HuH-7 (cell line): ENCODE measurements around the gene NEU1.
A peak's percentile ranks its signal among the peaks of the same experiment; 100 is the strongest.

Source experiments
- DNase-seq: peaks from one replicate; pipeline ENCODE4 v3.0.0; 2011; ENCODE audit warnings: low spot score

Gene NEU1

DNA sequence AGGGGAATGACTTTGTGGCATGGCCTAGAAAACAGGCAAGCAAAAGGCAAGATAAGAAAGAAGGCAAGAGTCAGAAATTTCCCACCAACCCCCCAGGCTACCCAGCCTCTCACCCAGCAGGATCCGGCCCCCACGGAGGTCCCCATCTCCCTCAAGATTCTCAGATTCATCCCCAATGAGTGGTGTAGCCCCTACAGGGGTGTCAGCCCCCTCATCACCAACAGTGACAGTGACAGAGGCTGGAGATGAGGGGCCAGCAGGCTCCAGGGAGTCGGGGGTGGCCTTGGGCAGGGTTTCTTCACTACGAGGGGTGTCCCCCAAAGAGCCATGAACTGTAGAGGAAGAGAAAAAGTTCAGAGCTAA lies 33.9 kb upstream of the NEU1 start:
- DNase-seq, result no peak

DNA sequence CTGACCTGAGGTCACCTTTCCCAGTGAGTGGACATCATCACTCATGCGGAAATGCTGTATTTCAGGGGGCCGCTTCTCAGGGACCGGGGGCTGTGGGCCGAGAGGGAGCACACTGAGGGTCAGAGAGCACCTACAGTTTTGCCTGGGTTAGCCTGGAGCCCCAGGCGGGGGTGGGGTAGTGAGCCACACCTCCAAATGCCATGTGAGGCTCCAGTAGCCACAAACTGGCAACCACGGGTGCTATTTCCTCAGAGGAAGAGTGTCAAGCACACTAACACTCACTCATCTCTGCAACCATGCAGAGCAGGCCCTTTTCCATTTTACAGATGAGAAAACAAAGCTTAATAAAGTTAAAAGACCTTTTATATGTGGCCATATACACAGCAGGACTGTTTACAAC lies 30.2 kb upstream of the NEU1 start:
- DNase-seq, result no peak

DNA sequence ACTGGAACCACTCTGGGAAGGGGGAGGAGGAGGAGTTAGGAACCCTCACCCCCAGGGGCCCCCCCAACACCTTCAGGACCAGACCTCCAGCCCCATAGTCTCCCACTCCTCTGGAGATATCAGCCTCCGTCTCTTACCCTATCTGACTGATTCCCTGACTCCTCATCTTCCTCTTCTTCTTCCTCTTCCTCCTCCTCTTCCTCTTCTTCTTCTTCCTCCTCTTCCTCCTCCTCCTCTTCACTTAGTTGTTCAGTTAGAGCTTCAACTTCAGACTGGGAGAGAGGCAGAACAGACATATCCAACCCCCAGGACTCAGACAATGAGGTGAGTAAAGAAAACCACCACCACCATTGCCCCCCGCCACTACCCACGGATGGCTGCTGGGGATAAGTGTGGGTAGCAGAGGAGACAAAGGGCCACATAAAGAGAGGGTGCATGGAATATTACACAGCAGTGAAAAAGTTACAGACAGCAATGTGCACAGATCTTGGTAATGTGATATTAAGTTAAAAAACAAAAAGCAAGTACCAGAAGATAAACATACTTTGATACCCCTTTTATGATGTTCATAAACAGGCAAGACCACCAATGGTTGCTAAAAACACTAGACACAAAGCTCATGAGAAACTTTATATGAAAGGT lies 26.8 kb upstream of the NEU1 start:
- no peak for DNase-seq

DNA sequence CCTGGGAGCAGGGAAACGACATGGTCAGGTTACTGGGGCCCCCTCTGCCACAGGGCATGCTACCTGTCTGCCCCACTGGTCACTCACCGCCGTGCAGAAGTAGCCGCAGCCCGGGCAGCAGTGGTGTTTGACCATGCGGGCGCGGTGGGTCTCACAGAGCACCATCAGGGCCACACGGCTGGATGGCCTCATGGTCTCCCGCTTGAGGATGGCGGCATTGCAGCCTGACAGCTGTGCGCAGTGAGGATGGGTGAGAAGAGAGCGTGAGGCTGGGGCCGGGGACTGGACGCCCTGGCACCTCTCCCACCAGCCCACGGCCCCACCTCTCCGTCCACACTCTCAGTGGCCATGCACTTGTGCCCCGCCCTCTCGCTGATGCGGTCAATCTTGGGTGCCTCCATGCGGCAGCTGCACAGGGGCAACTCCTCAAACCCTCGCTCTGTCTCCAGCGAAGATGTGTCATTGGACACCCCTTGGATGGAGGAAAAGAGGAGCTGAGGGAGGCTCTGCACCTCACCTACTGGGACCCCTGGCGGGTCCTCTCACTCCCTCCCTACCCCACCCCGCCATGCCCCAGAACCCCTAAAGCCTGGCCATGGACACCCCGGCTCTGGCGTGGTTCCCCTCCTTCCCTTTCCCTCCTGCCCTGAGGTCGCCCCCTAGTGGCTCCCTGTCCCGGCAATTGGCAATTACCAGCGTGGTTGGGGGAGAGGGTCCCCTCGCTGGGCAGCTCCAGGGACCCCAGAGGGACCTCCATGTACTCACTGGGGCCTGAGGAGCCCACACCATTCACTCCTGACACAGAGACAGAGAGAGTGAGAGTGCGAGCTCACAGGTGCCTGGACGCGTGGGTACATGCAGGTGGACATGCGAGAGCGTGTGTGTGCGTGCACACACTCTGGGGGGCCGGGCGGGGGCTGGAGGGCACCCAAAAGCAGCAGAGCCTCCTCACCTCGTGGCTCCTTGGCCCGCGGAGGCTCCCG lies 25.9 kb upstream of the NEU1 start:
- DNase-seq, result peak; percentile 54

DNA sequence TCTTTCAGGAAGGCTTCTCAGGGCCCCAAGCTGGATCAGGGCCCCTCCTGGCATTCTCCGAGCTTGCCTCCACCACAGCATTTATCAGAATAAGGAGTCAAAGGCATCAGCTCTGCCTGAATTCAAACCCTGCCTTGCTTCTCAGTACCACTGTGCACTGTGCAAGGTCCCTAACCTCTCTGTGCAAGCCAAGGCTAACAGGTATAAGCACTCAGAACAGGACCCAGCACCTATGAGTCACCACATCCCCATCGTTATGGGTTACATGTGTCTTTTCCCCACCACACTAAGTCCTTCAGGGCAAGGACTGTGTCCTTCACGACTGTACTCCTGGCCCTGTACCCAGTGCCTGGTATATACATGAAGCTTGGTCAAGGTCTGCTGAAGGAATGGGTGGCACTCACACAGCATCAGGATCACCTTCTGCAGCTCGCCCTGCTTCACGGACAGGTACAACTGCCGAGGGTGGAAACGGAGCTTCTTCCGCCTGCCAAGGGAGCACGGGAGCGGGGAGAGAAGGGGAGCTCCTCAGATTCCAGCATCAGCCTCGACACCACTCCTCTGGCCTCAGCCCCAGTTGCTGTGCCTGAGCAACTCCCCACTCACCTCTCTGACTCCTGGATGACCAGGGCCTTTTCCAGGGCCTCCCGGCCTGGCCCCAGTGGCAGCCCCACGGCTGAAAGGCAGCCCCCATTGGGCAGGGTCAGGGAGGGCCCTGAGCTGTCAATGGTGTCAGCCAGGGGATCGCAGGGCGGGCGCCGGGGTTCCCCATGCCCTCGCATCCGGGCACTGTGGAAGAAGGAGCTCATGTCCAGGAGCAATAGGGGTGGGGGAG lies 24.8 kb upstream of the NEU1 start:
- DNase-seq, result no peak

DNA sequence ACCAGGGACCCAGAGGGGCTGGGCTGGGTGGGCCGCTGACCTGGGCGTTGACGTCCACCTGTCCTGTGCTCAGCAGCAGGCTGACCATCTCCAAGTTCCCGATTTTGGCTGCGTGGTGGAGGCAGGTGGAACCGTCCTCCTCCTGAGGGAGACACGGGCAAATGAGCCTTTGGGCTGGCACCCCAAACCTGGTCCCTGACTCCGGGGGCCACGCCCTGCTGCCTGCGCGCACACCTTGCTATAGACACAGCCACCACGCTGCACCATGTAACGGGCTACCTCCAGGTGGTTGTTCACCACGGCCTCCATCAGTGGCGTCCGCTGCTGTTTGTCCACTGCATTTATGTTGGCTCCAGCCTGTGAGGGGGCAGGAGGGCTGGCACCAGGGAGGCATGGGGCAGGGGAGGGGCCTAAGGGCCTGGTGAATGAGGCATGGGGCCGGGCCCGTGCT lies 23.9 kb upstream of the NEU1 start:
- DNase-seq, result no peak

DNA sequence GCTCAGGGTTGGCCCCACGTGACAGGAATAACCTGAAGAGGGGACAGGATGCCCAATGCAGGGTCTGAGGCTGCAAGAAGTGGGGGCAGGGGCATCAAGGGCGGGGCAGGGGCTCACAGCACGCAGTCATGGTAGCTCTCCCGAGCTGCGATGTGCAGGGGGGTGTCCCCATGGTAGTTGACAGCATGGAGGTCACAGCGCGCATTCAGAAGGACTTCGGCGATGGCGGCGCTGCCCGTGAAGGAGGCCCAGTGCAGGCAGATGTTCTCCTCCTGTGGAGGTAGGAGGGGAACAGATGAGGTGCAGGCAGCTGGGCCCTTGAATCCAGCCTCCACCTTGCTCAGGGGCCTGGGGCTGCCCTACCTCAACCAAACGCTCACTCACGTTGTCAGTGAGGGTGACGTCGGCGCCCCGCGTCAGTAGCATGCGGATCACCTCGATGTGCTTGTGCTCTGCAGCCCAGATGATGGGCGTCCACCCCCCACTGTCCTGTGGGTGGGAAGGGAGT lies 22.0 kb upstream of the NEU1 start:
- no peak for DNase-seq

DNA sequence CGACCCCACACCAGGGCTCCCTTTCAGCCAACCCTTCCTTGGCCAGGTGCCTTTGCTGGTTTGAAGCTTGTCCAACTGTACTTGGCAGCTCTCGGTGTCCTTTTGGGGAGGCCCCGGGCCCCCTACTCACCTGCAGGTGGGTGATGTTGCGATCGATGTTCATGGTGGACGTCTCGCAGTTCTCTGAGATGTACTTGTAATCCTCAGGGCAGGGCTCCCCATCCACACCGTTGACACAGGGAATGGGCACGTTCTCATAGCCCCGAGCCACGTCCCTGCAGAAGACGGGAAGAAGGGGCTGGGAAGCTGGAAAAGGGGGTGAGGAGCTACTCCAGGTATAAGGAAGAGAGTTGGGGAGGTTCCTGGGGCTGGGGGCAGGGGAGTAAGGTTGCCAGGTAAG lies 21.1 kb upstream of the NEU1 start:
- DNase-seq, result no peak

DNA sequence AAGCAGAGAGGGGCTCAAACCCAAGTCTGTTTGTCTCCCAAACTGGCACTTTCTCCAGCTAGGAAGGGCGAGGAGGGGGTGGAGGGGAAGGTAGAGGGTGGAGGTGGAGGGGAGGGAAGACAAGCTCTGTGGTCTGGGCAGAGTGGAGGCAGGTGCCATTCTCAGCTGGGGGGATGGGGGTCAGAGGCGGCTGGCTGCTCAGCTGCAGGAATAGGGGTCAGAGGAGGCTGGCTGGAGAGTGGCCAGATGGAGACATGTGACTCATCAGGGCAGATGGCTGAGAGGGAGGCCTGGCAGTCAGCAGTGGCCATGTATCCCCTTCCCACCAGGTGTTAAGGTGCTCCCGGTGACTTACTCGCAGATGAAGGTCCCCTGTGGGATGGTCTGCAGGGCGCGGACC lies 19.7 kb upstream of the NEU1 start:
- no peak for DNase-seq

DNA sequence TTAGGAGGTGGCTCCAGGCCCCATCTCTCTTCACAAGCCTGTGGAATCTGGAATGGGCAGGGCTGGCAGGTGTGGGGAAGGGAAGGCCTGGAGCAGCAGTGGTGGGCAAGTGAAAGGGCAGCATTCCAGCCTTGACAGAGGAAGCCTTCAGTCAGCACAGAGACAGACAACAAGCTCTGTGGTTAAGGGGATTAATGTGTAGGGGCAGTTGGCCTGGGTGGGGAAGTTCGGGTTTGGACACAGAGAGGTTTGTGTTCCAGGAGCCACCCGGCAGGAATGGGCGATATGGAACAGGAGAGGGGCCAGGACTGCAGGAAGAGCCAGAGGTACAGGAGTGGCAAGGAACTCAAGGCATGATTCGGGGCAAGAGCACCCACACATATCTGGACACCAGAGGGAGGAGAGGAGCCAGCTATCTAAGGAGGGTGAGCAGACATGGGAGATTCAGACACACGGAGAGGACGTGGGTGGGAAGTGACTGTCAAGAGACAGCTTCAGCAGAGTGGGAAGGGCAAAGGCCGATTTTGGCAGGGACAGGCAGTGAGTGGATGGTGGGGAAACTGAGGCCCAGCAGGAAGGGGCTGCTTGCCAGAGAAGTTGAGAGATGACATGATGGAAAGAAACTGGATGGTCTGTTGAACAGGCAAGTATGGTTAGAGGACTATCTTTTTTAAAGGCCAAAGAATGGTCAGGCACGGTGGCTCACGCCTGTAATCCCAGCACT lies 18.7 kb upstream of the NEU1 start:
- DNase-seq, result no peak

DNA sequence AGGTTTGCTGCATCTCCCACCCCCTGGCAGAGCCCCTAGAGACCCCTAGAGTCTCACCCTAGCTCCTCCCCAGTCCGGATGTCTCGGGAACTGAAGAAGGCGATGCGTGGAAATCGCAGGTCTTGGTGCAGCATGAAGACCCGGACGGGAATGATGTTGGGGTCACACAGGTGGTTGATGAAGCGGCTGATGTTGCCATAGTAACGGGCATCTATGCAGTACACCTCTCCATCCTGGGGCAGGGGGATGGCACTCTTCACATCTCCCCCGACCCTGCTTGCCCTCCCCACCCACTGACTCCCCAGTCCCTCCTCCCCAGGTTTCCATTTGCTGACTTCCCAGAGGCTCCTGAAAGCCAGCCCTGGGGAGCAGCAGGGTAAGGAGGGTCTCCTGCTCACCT lies 18.0 kb upstream of the NEU1 start:
- DNase-seq, result no peak

DNA sequence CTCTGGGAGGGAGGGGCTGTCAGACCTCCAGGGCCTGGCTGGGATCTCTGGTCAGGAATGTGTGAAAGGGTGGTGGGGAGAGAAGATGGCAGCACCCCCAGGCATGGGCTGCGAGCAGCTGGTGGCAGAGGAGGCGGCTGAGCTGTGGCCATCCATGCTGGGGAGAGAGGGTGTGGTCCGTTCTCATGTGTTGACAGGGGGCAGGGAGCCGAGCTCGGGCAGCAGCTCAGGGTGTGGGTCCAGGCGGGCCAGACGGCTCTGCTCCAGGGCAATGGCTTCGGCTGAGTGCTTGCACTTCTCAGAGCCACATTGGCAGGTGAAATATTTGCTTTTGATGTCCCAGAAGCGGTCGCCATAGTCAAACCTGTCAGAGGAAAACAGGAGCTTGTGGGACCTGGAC lies 17.3 kb upstream of the NEU1 start:
- no peak for DNase-seq

DNA sequence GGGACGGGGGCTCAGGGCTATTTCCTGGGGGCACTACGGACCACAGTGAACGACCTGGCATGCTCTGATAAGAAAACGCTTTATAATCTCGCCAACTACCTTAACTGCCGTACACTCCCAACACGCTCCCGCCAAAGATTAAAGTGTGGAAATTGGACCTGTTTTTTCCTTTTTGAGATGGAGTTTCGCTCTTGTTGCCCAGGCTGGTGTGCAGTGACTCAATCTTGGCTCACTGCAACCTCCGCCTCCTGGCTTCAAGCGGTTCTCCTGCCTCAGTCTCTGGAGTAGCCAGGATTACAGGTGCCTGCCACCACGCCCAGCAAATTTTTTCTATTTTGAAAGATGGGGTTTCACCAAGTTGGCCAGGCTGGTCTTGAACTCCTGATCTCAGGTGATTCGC lies 16.5 kb upstream of the NEU1 start:
- DNase-seq, result no peak

DNA sequence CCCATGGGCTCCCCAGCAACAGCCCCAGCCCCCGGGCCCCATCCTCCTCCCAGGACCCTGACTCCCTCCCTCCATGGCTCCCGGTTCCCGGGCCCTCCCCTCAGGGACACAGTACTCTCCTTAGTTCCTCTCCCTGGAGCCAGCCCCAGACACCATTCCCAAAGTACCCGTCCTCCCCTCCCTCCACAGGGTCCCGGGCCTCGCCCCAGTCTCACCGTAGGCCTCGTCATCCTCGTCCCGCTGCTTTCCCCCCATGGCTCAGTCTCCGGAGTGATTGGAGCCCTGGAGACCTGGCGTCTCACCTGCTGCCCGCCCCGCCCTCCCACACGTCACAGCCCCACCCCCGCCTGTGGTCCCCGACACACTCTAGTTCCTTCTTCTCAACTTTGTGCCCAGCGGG lies 16.1 kb upstream of the NEU1 start, which contains the start of gene SLC44A4:
Gene SLC44A4, minus strand, starts transcription at position 272 of the 400 bp plus-strand sequence. Its CDS starts 17 bp downstream, at position 255.
- DNase-seq, result no peak

DNA sequence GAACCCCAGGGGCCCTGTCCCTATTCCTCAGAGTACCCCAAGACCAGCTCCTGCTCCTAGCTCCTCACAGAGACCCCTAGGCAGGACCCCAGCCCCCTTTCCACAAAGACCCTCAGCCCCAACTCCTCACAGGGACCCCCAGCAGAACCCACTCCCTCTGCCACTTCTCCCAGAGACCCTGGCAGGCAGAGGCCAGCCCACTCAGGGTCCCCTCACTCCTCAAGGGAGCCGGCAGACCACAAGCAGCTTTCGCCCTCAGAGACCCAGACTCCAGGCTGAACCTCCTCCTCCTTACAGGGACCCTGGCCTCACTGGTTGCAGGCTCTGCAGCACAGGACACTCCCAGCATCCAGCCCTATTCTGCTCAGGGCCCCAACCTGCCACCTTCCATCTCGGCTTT lies 15.6 kb upstream of the NEU1 start:
- no peak for DNase-seq

DNA sequence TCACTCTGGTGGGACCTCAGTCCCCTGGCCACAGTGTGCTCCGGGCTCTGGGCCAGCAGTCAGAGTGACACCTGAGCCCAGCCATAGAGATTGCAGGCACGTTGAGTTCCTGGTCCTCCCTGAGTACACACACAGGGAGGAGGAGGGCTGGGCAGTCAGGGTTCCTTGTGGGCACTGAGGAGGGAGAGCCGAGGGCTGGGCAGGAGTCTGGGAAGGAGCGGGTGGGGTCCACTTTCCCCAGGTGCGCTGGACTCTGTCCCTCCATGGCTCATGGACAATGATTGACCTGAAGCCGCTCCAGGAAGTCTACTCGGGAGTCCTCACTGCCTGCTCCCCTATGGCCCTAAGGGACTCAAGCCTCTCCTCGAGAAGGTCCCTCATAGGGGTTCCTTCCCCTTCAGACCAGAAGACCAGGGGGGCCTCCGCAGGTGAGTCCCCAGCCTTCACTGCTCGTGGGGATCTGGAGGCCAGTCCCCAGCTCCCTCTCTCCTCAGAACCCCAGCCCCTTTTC lies 15.1 kb upstream of the NEU1 start:
- peak; percentile 59 for DNase-seq

DNA sequence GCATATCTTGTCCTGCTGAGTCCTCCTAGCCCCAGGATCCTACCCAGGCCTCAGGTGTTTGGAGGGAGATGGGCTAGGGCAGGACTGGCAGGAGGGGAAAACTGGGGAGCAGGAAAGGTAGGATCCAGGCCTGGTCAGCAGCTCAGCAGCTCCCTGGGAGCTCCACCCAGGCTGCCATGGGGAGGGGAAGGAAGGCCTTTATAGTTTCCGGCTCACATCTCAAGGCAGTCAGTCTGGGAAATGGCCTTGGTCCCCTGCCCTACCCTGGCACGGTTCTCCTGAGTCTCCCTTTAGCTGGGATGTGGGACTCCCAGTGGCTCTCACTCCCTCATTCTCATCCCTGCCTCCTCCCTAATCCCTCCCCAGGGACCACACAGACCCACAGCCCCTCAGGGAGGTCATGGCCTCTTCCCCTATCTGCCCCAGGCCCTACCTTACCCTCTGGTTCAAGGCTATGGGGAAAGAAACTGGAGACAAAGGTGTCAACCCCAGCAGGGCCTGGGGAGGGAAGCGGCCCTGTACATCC lies 14.6 kb upstream of the NEU1 start:
- DNase-seq, result no peak

DNA sequence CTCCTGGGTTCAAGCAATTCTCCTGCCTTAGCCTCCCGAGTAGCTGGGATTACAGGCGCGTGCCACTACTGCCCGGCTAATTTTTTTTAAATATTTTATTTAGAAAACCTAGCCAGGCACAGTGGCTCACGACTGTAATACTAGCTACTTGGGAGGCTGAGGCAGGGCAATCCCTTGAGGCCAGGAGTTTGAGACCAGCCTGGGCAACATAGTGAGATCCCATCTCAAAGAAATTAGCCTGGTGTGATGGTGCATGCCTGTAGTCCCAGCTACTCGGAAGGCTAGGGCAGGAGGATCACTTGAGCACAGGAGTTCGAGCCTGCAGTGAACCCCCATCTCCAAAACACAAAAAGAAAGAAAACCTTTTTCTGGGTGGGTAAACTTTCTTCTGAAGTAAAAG lies 13.7 kb upstream of the NEU1 start:
- no peak for DNase-seq

DNA sequence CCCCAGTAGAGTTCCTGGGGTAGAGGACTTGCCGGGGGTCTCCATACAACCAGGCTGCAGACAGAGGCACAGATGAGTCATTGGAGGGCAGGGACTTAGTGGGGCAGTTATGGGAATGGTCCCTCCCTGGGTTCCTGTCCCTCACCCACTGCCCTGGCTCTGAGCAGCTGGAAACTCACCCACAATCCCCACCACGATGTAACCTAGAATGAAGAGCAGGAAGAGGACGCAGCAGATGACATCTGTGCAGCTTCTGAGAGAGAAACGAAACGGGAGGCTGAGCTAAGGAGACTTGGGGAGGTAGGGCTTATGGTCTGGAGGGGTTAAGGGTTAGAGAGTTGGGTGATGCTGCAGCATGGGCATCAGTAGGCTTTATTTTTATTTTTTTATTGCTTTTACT lies 13.3 kb upstream of the NEU1 start:
- DNase-seq, result no peak

DNA sequence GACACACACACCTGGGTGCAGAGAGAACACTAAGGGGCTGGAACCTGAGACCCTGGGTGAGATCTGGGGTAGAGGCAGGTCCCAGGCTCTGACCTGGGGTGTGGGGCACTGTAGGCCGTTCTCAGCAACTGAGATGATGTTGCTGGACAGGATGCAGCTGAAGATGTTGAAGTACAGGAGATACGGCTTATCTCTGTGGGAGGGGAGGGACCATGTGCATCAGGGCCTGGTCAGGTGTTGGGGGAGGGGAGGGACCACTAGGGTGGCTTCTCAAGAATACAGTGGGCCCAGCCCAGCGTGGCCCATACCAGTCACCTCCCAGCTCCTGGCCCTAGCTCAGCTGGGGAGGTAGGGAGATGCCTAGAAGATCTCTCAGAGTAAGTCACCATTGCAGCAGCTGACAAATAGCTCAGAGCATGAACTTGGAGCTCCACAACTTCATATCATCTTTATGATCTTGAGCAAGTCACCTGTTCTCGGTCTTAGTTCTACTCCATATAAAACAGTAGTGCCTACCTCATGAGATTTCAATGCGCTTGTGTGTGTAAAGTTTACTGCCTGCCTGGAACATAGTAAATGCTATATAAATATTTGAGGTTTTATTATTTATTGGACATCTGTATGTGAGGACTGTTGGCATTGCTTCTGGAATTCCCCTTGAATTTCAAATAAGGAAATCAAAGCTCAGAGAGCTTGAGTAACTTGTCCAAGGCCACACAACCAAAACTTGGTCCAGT lies 12.4 kb upstream of the NEU1 start:
- DNase-seq, result no peak
